GM18909 (cell line): Measurements from ENCODE around the gene CMTM1.
A peak's percentile ranks its signal among the peaks of the same experiment; 100 is the strongest.
"Not testable (repeated sequence)": the region's sequence is repeated elsewhere in the genome, so short reads cannot be mapped to it uniquely, and the experiment has no call there.

ENCODE experiments used
- ATAC-seq: cut with Tn5 transposase; IDR thresholded peaks from one replicate; pipeline ENCODE4 v1.9.1; 2021; ENCODE audit warnings: mild to moderate bottlenecking; ENCODE audit not compliant: unreplicated experiment, poor library complexity

The CMTM1 gene

GRCh38 chr16:66587881-66588600, 21.8 kb downstream of the CMTM1 start:
- no peak for ATAC-seq

GRCh38 chr16:66588981-66589713, 22.9 kb downstream of the CMTM1 start:
- ATAC-seq: peak; percentile 83

- ATAC-seq: no peak
Observed at GRCh38 chr16:66590322-66590721, 24.1 kb downstream of the CMTM1 start.

- no peak for ATAC-seq
Observed at GRCh38 chr16:66591018-66591417, 24.8 kb downstream of the CMTM1 start.

- no peak for ATAC-seq
Observed at GRCh38 chr16:66592241-66592640, 26.0 kb downstream of the CMTM1 start.

- ATAC-seq: no peak
Observed at GRCh38 chr16:66592814-66593213, 26.6 kb downstream of the CMTM1 start.

- ATAC-seq: no peak
Observed at GRCh38 chr16:66594739-66595138, 28.5 kb downstream of the CMTM1 start.

- not testable (repeated sequence) for ATAC-seq
Observed at GRCh38 chr16:66596559-66596958, 30.3 kb downstream of the CMTM1 start.

GRCh38 chr16:66596986-66597848, 31.0 kb downstream of the CMTM1 start:
- ATAC-seq: no peak

GRCh38 chr16:66598111-66598510, 31.9 kb downstream of the CMTM1 start:
- no peak for ATAC-seq

- ATAC-seq: no peak
Observed at GRCh38 chr16:66599726-66600125, 33.5 kb downstream of the CMTM1 start.

GRCh38 chr16:66600477-66600876, 34.2 kb downstream of the CMTM1 start:
- no peak for ATAC-seq

- ATAC-seq: no peak
Observed at GRCh38 chr16:66601471-66601870, 35.2 kb downstream of the CMTM1 start.

GRCh38 chr16:66603537-66604375, 37.5 kb downstream of the CMTM1 start:
- peak; percentile 33 for ATAC-seq

GRCh38 chr16:66604376-66605176, 38.3 kb downstream of the CMTM1 start, which contains the start of gene CMTM3:
TSS of gene CMTM3 (plus strand) at chr16:66604704. CDS start at chr16:66604806, 102 bp downstream.
- ATAC-seq: peak; percentile 51

GRCh38 chr16:66605177-66605978, 39.1 kb downstream of the CMTM1 start:
- peak; percentile 7 for ATAC-seq

GRCh38 chr16:66605979-66606751, 39.9 kb downstream of the CMTM1 start:
- peak; percentile 64 for ATAC-seq
